Lung (tissue), 12 donors: ENCODE results near the gene SPTSSB. TPM values are rescaled to one million over a fixed set of nuclear protein-coding genes. Genes with fewer than 3 reads are reported as not detected.

Experiments used
- ATAC-seq: fragments of 200-7000 bp; cut with Tn5 transposase; one replicate; pipeline ENCODE4 v1.9.1; 2020; ENCODE audit warnings: moderate number of reproducible peaks; ENCODE audit not compliant: insufficient read depth, low FRiP score
- DNase-seq, 3 donors: peaks; one replicate each; pipeline ENCODE4 v3.0.0-alpha.2; 2013 to 2017
- H3K27ac ChIP-seq, 2 donors: one replicate each; pipeline ENCODE4 v1.5.1; 2013; ENCODE audit warnings: mild to moderate bottlenecking in 2 of 2, moderate library complexity in 2 of 2, control low read depth in 1 of 2, inconsistent platforms in 1 of 2, low read depth in 1 of 2, low read length in 1 of 2
- H3K27me3 ChIP-seq, 3 donors: one replicate each; pipeline ENCODE4 v1.5.1; 2013; ENCODE audit warnings: low read length in 2 of 3; ENCODE audit not compliant: control insufficient read depth in 3 of 3, insufficient read depth in 3 of 3
- H3K36me3 ChIP-seq, 4 donors: one replicate each; pipeline ENCODE4 v1.5.1; 2013; ENCODE audit warnings: low read length in 4 of 4, mild to moderate bottlenecking in 1 of 4, moderate library complexity in 1 of 4; ENCODE audit not compliant: control insufficient read depth in 4 of 4, insufficient read depth in 4 of 4
- H3K4me1 ChIP-seq, 5 donors: one replicate each; pipeline ENCODE4 v1.5.1; 2013; ENCODE audit warnings: low read length in 5 of 5, mild to moderate bottlenecking in 2 of 5, moderate library complexity in 1 of 5; ENCODE audit not compliant: control insufficient read depth in 5 of 5, insufficient read depth in 5 of 5
- H3K4me3 ChIP-seq: one replicate; pipeline ENCODE4 v1.5.1; 2013; ENCODE audit warnings: mild to moderate bottlenecking, control low read depth, moderate library complexity
- H3K9ac ChIP-seq, 2 donors: one replicate each; pipeline ENCODE4 v1.5.1; 2013; ENCODE audit warnings: low read length in 2 of 2, control low read depth in 1 of 2; ENCODE audit not compliant: insufficient read depth in 1 of 2
- H3K9me3 ChIP-seq, 4 donors: one replicate each; pipeline ENCODE4 v1.5.1; 2013; ENCODE audit warnings: low read length in 3 of 4, mild to moderate bottlenecking in 1 of 4, moderate library complexity in 1 of 4; ENCODE audit not compliant: control insufficient read depth in 4 of 4, insufficient read depth in 3 of 4
- CTCF ChIP-seq: IDR thresholded peaks from 2 replicates; pipeline ENCODE4 v1.5.1; 2012; ENCODE audit warnings: mild to moderate bottlenecking; ENCODE audit errors: control extremely low read depth, extremely low read depth
- WGBS, 2 donors: extraction: QIAGEN DNeasy Blood & Tissue Kit; methylation state at CpG; one replicate each; pipeline ENCODE4 v1.1.7; 2013; 5-methylcytosine and 5-hydroxymethylcytosine counted together
- polyA plus RNA-seq, 2 donors: library from polyadenylated mRNA; stranded (reverse); fragments of 200-250 nt; gene quantifications; one replicate each; pipeline ENCODE4 v1.2.1, GENCODE V29; 2013
- total RNA-seq, 2 donors: library from RNA; depleted of rRNA in 1 of 2; stranded (reverse); fragments of >200 nt in 1 of 2; gene quantifications; one replicate each; pipeline ENCODE4 v1.2.1, GENCODE V29; 2014 to 2021
- donor health status: control.
- donor health status: control.
- donor health status: Bipolar disorder and iron deficiency.
- donor health status: healthy.
- donor health status: DM: yes; HTN: yes; CAD: no.

The SPTSSB gene
- total and polyA plus RNA-seq, 4 donors, result 0.08 to 0.23 (median 0.20) TPM; not detected in 1

- Histone ChIP-seq H3K36me3 (no peaks in the 10 kb centered on the region), H3K9ac (no peak overlapping the region), H3K27ac (no peak overlapping the region), H3K4me1 (no peaks in the 10 kb centered on the region), H3K4me3 (no peak overlapping the region), H3K27me3 (peaks cover 0 to 7% (median 0%) of the 10 kb centered on the region in 3 donors), H3K9me3 (peaks cover 0 to 1% (median 0%) of the 10 kb centered on the region in 4 donors)
- WGBS, 2 donors, result 56 to 82% methylated on average over 4 of the region's 4 CpGs
- TF ChIP-seq CTCF, result no peak
- ATAC-seq, result no peak
- no peak for DNase-seq
These were observed 31.5 kb downstream of the SPTSSB start for GRCh38 chr3:161339517-161340500.

- H3K4me3 ChIP-seq, result no peak overlapping the region
- no peaks in the 10 kb centered on the region for H3K36me3 ChIP-seq
- H3K9ac ChIP-seq, result no peak overlapping the region
- no peak for ATAC-seq
- DNase-seq, result no peak
- no peak overlapping the region for H3K27ac ChIP-seq
- TF ChIP-seq CTCF, result no peak
- H3K4me1 ChIP-seq, result no peaks in the 10 kb centered on the region
- no peaks in the 10 kb centered on the region for H3K9me3 ChIP-seq
- H3K27me3 ChIP-seq, result peaks cover 0 to 3% (median 0%) of the 10 kb centered on the region in 3 donors
These were observed 34.0 kb downstream of the SPTSSB start for GRCh38 chr3:161337311-161337710.

- Histone ChIP-seq H3K4me1 (no peaks in the 10 kb centered on the region), H3K27me3 (no peaks in the 10 kb centered on the region), H3K27ac (no peak overlapping the region), H3K36me3 (no peaks in the 10 kb centered on the region), H3K9me3 (no peaks in the 10 kb centered on the region), H3K4me3 (no peak overlapping the region), H3K9ac (no peak overlapping the region)
- DNase-seq, result no peak
- 72 to 92% methylated on average over 2 of the region's 2 CpGs for WGBS, 2 donors
- no peak for ATAC-seq
- TF ChIP-seq CTCF, result no peak
These were observed 34.7 kb downstream of the SPTSSB start for GRCh38 chr3:161336661-161337060.
